ENCODE results near the gene MYRF.

MYRF gene

GRCh38 chr11:61736310-61736709, 16.1 kb upstream of the MYRF start:
- Histone ChIP-seq H3K27me3 (ENCODE audit: insufficient read depth, low read length, poor library complexity) (no peaks in the 10 kb centered on the region), H3K9me3 (ENCODE audit: insufficient read depth, low read length, severe bottlenecking) (no peaks in the 10 kb centered on the region), H3K79me2 (ENCODE audit: insufficient read depth, low read length) (no peaks in the 10 kb centered on the region), H3K36me3 (ENCODE audit: insufficient read depth, low read length) (no peaks in the 10 kb centered on the region), H4K20me1 (ENCODE audit: insufficient read depth, low read length) (peaks cover 8% of the 10 kb centered on the region), H3K9ac (ENCODE audit: low read depth, low read length) (no peak overlapping the region), H2AFZ (ENCODE audit: low read depth, low read length) (no peak overlapping the region), H3K4me1 (ENCODE audit: insufficient read depth, low read length) (no peaks in the 10 kb centered on the region), H3K4me3 (ENCODE audit: low read depth in 1 of 2, low read length in 2 of 2) (no peak overlapping the region), H3K4me2 (ENCODE audit: insufficient read depth, low read length) (no peak overlapping the region), H3K27ac (ENCODE audit: low read length) (no peak overlapping the region)
- ATAC-seq (ENCODE audit: insufficient read depth, low read depth) (no peak), DNase-seq (no peak)
- TF ChIP-seq CTCF (IDR thresholded peaks at IDR 0.05; ENCODE audit: borderline replicate concordance, extremely low read depth, low read length, poor library complexity, severe bottlenecking) (no peak), EZH2 (IDR thresholded peaks at IDR 0.05; ENCODE audit: borderline replicate concordance, low read depth, low read length, severe bottlenecking) (no peak)

- no peaks in the 10 kb centered on the region for H3K4me1 ChIP-seq (ENCODE audit: insufficient read depth, low read length)
- H3K9ac ChIP-seq (ENCODE audit: low read depth, low read length), result no peak overlapping the region
- ATAC-seq (ENCODE audit: insufficient read depth, low read depth), result no peak
These were observed 15.3 kb upstream of the MYRF start for GRCh38 chr11:61737131-61737530.

GRCh38 chr11:61737636-61738386, 14.6 kb upstream of the MYRF start:
- H3K4me3 ChIP-seq (ENCODE audit: low read depth in 1 of 2, low read length in 2 of 2), result no peak overlapping the region
- H3K27me3 ChIP-seq (ENCODE audit: insufficient read depth, low read length, poor library complexity), result no peaks in the 10 kb centered on the region
- no peak overlapping the region for H3K27ac ChIP-seq (ENCODE audit: low read length)
- H3K9ac ChIP-seq (ENCODE audit: low read depth, low read length), result no peak overlapping the region
- no peak for TF ChIP-seq CTCF (IDR thresholded peaks at IDR 0.05; ENCODE audit: borderline replicate concordance, extremely low read depth, low read length, poor library complexity, severe bottlenecking)
- no peak for TF ChIP-seq EZH2 (IDR thresholded peaks at IDR 0.05; ENCODE audit: borderline replicate concordance, low read depth, low read length, severe bottlenecking)
- no peaks in the 10 kb centered on the region for H3K9me3 ChIP-seq (ENCODE audit: insufficient read depth, low read length, severe bottlenecking)
- H3K79me2 ChIP-seq (ENCODE audit: insufficient read depth, low read length), result no peaks in the 10 kb centered on the region
- no peak for DNase-seq
- ATAC-seq (ENCODE audit: insufficient read depth, low read depth), result no peak
- no peak overlapping the region for H2AFZ ChIP-seq (ENCODE audit: low read depth, low read length)
- no peaks in the 10 kb centered on the region for H3K36me3 ChIP-seq (ENCODE audit: insufficient read depth, low read length)
- H3K4me2 ChIP-seq (ENCODE audit: insufficient read depth, low read length), result no peak overlapping the region
- H4K20me1 ChIP-seq (ENCODE audit: insufficient read depth, low read length), result peaks cover 5% of the 10 kb centered on the region
- no peaks in the 10 kb centered on the region for H3K4me1 ChIP-seq (ENCODE audit: insufficient read depth, low read length)

More at GRCh38 chr11:61737131-61737530, 15.3 kb upstream of the MYRF start:
- Histone ChIP-seq H3K9me3 (ENCODE audit: insufficient read depth, low read length, severe bottlenecking) (no peaks in the 10 kb centered on the region), H2AFZ (ENCODE audit: low read depth, low read length) (no peak overlapping the region), H3K27ac (ENCODE audit: low read length) (no peak overlapping the region), H3K4me2 (ENCODE audit: insufficient read depth, low read length) (no peak overlapping the region), H3K36me3 (ENCODE audit: insufficient read depth, low read length) (no peaks in the 10 kb centered on the region), H3K4me3 (ENCODE audit: low read depth in 1 of 2, low read length in 2 of 2) (no peak overlapping the region), H3K79me2 (ENCODE audit: insufficient read depth, low read length) (no peaks in the 10 kb centered on the region), H4K20me1 (ENCODE audit: insufficient read depth, low read length) (peaks cover 8% of the 10 kb centered on the region), H3K27me3 (ENCODE audit: insufficient read depth, low read length, poor library complexity) (no peaks in the 10 kb centered on the region)
- DNase-seq, result no peak
- TF ChIP-seq CTCF (IDR thresholded peaks at IDR 0.05; ENCODE audit: borderline replicate concordance, extremely low read depth, low read length, poor library complexity, severe bottlenecking), result peak; percentile 39
- TF ChIP-seq EZH2 (IDR thresholded peaks at IDR 0.05; ENCODE audit: borderline replicate concordance, low read depth, low read length, severe bottlenecking), result no peak

All from DND-41 (cell line).